HG03571 (cell line): ENCODE data around the gene LUC7L3.
A peak's percentile ranks its signal among the peaks of the same experiment; 100 is the strongest.

Experiments used
- ATAC-seq: cut with Tn5 transposase; IDR thresholded peaks from one replicate; pipeline ENCODE4 v1.9.1; 2021; ENCODE audit not compliant: unreplicated experiment

Gene LUC7L3

GRCh38 chr17:50685691-50686493 is 33.5 kb upstream of the LUC7L3 start:
- no peak for ATAC-seq

- ATAC-seq: no peak
Observed at GRCh38 chr17:50686494-50687199, 32.8 kb upstream of the LUC7L3 start.

- ATAC-seq: no peak
Observed at GRCh38 chr17:50687200-50688066, 32.0 kb upstream of the LUC7L3 start.

GRCh38 chr17:50688245-50688644 is 31.2 kb upstream of the LUC7L3 start:
- no peak for ATAC-seq

GRCh38 chr17:50689251-50689650 is 30.2 kb upstream of the LUC7L3 start:
- ATAC-seq: no peak

GRCh38 chr17:50689956-50690886 is 29.2 kb upstream of the LUC7L3 start:
- no peak for ATAC-seq

GRCh38 chr17:50690887-50691549 is 28.4 kb upstream of the LUC7L3 start:
- ATAC-seq: no peak

- ATAC-seq: no peak
Observed at GRCh38 chr17:50691550-50692447, 27.6 kb upstream of the LUC7L3 start.

GRCh38 chr17:50692448-50693035 is 26.9 kb upstream of the LUC7L3 start:
- no peak for ATAC-seq

GRCh38 chr17:50693036-50693682 is 26.2 kb upstream of the LUC7L3 start:
- no peak for ATAC-seq

- no peak for ATAC-seq
Observed at GRCh38 chr17:50696365-50696879, 23.0 kb upstream of the LUC7L3 start.

GRCh38 chr17:50697062-50697461 is 22.3 kb upstream of the LUC7L3 start:
- no peak for ATAC-seq

- no peak for ATAC-seq
Observed at GRCh38 chr17:50697663-50698272, 21.6 kb upstream of the LUC7L3 start.

GRCh38 chr17:50699410-50699809 is 20.0 kb upstream of the LUC7L3 start:
- ATAC-seq: no peak

- no peak for ATAC-seq
Observed at GRCh38 chr17:50703162-50703561, 16.2 kb upstream of the LUC7L3 start.

- ATAC-seq: peak; percentile 68
Observed at GRCh38 chr17:50707289-50708049, 11.9 kb upstream of the LUC7L3 start, which contains the start of gene ANKRD40. Gene ANKRD40 (minus strand): TSS chr17:50707914. CDS start chr17:50707654, 260 bp downstream.
